Uterus (tissue), 4 donors: ENCODE measurements around the gene RAET1E. TPM values are rescaled to one million over a fixed set of nuclear protein-coding genes. Genes with fewer than 3 reads are reported as not detected.
"Not testable (repeated sequence)": the region's sequence is repeated elsewhere in the genome, so short reads cannot be mapped to it uniquely, and the experiment has no call there.

Experiments used
- DNase-seq, 2 donors: peaks; one replicate each; pipeline ENCODE4 v3.0.0-alpha.2; 2019 to 2020
- H3K27ac ChIP-seq, 2 donors: fragments of 200-600 bp; sonication (generic); 1 replicate in 1 of 2; 2 replicates in 1 of 2; pipeline ENCODE4 v1.5.1; 2016 to 2018
- H3K27me3 ChIP-seq, 2 donors: fragments of 200-600 bp; sonication (generic); one replicate each; pipeline ENCODE4 v1.5.1; 2018 to 2019; ENCODE audit warnings: control low read depth in 1 of 2
- H3K36me3 ChIP-seq, 2 donors: fragments of 200-600 bp; sonication (generic); one replicate each; pipeline ENCODE4 v1.5.1; 2019; ENCODE audit warnings: control low read depth in 1 of 2
- H3K4me1 ChIP-seq, 2 donors: fragments of 200-600 bp; sonication (generic); one replicate each; pipeline ENCODE4 v1.5.1; 2018 to 2019; ENCODE audit warnings: control low read depth in 1 of 2
- H3K4me3 ChIP-seq, 2 donors: fragments of 200-600 bp; sonication (generic); 1 replicate in 1 of 2; 2 replicates in 1 of 2; pipeline ENCODE4 v1.5.1; 2018 to 2019; ENCODE audit warnings: mild to moderate bottlenecking in 1 of 2
- H3K9me3 ChIP-seq, 2 donors: fragments of 200-600 bp; sonication (generic); one replicate each; pipeline ENCODE4 v1.5.1; 2019; ENCODE audit warnings: control low read depth in 1 of 2
- CTCF ChIP-seq, 4 experiments: fragments of 200-600 bp in 2 of 4; fragments of 450-650 bp in 2 of 4; sonication (generic) in 2 of 4; IDR thresholded peaks; one replicate each; pipeline ENCODE4 v1.5.1; 2016 to 2019; ENCODE audit warnings: antibody characterized with exemption in 4 of 4, mild to moderate bottlenecking in 2 of 4, moderate library complexity in 1 of 4
- POLR2A ChIP-seq, 2 donors: fragments of 450-650 bp; IDR thresholded peaks; one replicate each; pipeline ENCODE4 v1.6.1; 2016; ENCODE audit warnings: antibody characterized with exemption in 2 of 2, mild to moderate bottlenecking in 1 of 2, moderate library complexity in 1 of 2
- intact Hi-C: fragments of 100-400 bp; cut with DNase I; formaldehyde crosslinking; loops from one replicate; pipeline ENCODE4 v1.15.1; 2023; ENCODE audit warnings: low total_unique reads
- total RNA-seq, 4 donors: library from RNA; depleted of rRNA in 3 of 4; stranded (reverse); fragments of >200 nt in 3 of 4; gene quantifications; one replicate each; pipeline versions ENCODE4 v1.1.0 to v1.2.4, GENCODE V29; 2014 to 2023
- donor health status: DM: yes; HTN: yes; CAD: no.

RAET1E gene
- total RNA-seq, 4 donors from 2014 or later = 0.55 TPM; not detected in 3

DNA sequence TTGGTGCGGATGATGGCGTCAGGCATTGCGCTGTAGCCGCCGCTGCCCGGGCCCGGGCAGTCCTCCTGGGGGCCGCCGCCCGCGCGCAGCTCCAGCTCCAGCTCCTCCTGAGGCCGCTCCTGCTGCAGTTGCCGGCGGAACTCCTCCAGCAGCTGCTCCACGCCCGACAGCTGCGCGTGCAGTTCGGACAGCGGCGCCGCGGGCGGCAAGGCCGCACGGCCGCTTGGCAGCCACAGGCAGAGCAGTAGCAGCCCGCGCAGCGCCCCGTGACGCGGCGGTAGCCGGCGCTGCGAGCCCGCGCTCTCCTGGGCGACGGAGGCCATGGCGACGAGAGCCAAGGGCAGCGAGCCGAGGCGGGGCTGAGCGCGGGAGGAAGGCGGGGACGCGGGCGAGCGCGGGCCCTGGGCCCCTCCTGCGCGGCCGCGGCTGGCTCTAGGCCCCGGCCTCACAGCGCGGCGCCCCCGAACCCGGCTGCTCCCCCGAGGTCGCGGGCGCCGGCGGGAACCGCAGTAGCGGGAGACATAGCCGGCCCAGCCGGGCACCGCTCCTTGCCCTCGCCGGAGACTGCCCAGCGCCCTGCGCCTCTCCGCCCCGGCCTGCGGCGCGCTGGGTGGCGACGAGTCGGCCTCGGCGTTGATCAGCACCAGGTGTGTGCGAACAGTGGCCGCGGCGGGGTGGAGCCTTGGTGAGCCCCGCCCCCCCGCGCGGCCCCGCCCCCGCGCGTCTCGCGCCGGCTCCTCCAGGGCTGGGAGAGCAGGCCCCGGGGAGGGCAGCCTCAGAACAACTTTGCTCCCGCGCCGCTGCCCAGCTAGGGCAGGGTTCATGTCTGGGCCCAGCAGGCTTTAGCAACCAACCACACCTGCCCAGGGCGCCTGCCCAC, 34.0 kb downstream of the RAET1E start, which contains the start of gene LRP11:
Gene LRP11, minus strand, starts transcription at position 662 of the 880 bp plus-strand sequence. Its CDS starts 339 bp downstream, at position 323.
- Histone ChIP-seq H3K9me3 (no peaks in the 10 kb centered on the region), H3K27me3 (no peaks in the 10 kb centered on the region), H3K4me3 (peak within 1 kb of the TSS; percentile 44 to 86), H3K4me1 (peaks cover 0 to 3% of the 10 kb centered on the region in 2 donors), H3K27ac (peak within 1 kb of the TSS; percentile 95 to 96), H3K36me3 (no peaks in the 10 kb centered on the region)
- intact Hi-C loops = no loop called here
- peak; percentile 85 for TF ChIP-seq POLR2A (IDR thresholded peaks at IDR 0.05)
- TF ChIP-seq CTCF (IDR thresholded peaks at IDR 0.05) = peak in 1 of 4 experiments; percentile 36
- DNase-seq = peak; percentile 82 to 84

DNA sequence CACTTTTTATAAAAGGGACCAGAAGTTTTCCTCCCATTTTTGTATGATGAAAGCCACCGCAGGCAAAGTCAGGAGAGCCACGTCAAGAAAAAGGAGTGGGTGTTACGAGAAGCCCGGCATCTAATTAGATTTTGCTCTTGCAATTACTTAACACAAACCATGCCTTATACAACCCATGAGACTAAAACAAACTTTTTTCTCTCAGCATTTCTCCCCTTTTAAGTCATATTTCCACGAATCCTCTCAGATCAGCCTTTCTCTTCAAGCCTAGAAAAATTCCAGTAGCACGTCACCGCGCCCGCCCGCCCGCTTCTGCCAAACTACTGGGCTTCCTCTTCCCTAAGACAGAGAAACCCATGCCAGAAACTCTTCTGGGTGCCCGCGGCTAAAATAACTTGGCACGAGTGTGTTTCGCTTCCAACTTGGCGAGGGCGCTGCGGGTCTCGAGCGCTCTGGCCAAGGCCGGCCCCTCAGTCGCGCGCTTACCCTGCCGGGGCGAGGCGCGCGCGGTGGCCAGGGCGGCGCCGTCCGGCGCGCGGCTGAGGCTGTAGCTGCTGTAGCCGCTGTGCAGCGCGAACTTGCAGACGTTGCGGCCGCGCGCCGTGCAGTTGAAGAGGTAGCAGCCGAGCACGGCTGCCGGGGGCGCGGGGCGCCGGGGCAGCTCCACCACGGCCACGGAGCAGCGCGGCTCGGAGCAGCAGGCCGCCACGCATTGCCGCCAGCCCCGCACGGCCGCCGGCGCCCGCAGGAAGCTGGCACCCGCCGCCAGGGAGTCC, 34.8 kb downstream of the RAET1E start:
- intact Hi-C loops = no loop called here
- no peaks in the 10 kb centered on the region for H3K27me3 ChIP-seq
- no peak for TF ChIP-seq POLR2A (IDR thresholded peaks at IDR 0.05)
- no peak for TF ChIP-seq CTCF (IDR thresholded peaks at IDR 0.05)
- DNase-seq = peak; percentile 49 to 58
- peaks cover 0 to 3% of the 10 kb centered on the region in 2 donors for H3K4me1 ChIP-seq
- no peaks in the 10 kb centered on the region for H3K9me3 ChIP-seq
- H3K27ac ChIP-seq = peak overlapping the region; percentile 95 to 96
- H3K4me3 ChIP-seq = peak overlapping the region; percentile 44 to 86
- H3K36me3 ChIP-seq = no peaks in the 10 kb centered on the region

GRCh38 chr6:149862424-149862738, 35.5 kb downstream of the RAET1E start:
- H3K27me3 ChIP-seq, intact Hi-C loops, H3K4me1 ChIP-seq, H3K36me3 ChIP-seq, DNase-seq, H3K9me3 ChIP-seq: not testable (repeated sequence)
- peak overlapping the region in 1 of 2 donors; percentile 86 for H3K4me3 ChIP-seq
- H3K27ac ChIP-seq = peak overlapping the region in 1 of 2 donors; percentile 95

GRCh38 chr6:149861603-149862423, 36.1 kb downstream of the RAET1E start:
- TF ChIP-seq CTCF (IDR thresholded peaks at IDR 0.05) (no peak), POLR2A (IDR thresholded peaks at IDR 0.05) (no peak)
- intact Hi-C loops = no loop called here
- peaks cover 0 to 3% of the 10 kb centered on the region in 2 donors for H3K4me1 ChIP-seq
- H3K36me3 ChIP-seq = no peaks in the 10 kb centered on the region
- H3K27me3 ChIP-seq = no peaks in the 10 kb centered on the region
- H3K4me3 ChIP-seq = no peak overlapping the region
- H3K27ac ChIP-seq = no peak overlapping the region
- no peak for DNase-seq
- H3K9me3 ChIP-seq = no peaks in the 10 kb centered on the region

- peaks cover 0 to 3% of the 10 kb centered on the region in 2 donors for H3K4me1 ChIP-seq
- intact Hi-C loops = no loop called here
- H3K9me3 ChIP-seq = no peaks in the 10 kb centered on the region
- H3K27me3 ChIP-seq = no peaks in the 10 kb centered on the region
- no peak overlapping the region for H3K4me3 ChIP-seq
- no peak for DNase-seq
- H3K27ac ChIP-seq = no peak overlapping the region
- H3K36me3 ChIP-seq = no peaks in the 10 kb centered on the region
- no peak for TF ChIP-seq CTCF (IDR thresholded peaks at IDR 0.05)
- TF ChIP-seq POLR2A (IDR thresholded peaks at IDR 0.05) = no peak
These were observed 36.9 kb downstream of the RAET1E start for GRCh38 chr6:149860834-149861602.
